Fibroblast of skin of right biceps (primary cell): ENCODE data around the gene MOB2.
"Not testable (repeated sequence)": the region's sequence is repeated elsewhere in the genome, so short reads cannot be mapped to it uniquely, and the experiment has no call there.

Experiments
- DNase-seq: peaks from one replicate; pipeline ENCODE4 v3.0.0-alpha.2; 2013

The MOB2 gene

DNA sequence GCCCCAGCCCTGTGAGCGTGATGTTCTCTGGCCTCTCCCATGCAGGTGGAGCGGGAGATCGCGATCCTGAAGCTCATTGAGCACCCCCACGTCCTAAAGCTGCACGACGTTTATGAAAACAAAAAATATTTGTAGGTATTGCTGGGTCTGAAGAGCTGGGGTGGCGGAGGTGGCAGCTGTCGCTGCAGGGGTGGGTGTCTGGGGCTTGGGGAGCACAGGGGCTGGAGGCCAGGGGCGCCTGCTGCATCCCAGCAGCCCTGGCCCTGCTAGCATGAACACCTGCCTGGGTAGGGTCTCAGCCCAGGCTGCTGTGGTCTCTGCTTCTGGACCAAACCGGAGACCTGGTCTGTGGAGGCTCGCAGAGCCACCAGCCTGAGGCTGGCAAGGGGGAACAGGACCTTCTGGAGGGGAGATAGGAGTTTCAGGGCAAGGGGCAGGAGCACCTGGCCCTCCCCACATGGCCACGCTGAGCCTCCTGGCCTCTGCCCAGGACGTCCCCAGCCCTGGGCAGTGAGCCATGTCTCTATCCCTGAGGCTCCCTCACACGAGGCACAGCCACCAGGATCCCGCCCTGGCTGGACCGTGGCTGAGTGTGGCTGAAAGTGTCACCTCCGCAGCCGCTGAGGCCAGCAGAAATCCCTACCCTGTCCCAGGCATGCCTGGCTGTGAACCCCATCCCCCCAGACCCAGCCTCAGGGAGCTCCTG is 48.2 kb downstream of the MOB2 start:
- DNase-seq = no peak

DNA sequence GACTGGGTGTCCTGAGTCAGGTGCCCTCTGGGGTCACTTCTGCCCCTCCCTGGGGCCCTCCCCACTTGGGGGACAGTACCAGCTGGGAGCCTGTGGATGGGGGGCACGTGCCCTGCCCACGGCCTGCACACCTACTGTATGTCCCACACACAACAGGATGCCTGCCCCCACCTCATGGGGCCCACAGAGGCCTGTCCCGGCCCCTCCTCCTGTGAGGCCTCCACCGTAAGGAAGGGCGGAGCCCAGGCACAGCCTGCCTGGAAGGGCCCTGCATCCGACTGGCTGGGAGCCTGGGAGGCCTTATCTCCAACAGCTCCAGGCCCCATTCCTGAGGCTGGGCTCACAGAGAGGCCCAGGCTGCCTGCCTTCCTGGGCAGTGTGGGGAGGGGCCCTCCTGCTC is 49.1 kb downstream of the MOB2 start:
- DNase-seq = peak; percentile 20

- no peak for DNase-seq
These were observed 50.0 kb downstream of the MOB2 start for GRCh38 chr11:1436468-1437039.

DNA sequence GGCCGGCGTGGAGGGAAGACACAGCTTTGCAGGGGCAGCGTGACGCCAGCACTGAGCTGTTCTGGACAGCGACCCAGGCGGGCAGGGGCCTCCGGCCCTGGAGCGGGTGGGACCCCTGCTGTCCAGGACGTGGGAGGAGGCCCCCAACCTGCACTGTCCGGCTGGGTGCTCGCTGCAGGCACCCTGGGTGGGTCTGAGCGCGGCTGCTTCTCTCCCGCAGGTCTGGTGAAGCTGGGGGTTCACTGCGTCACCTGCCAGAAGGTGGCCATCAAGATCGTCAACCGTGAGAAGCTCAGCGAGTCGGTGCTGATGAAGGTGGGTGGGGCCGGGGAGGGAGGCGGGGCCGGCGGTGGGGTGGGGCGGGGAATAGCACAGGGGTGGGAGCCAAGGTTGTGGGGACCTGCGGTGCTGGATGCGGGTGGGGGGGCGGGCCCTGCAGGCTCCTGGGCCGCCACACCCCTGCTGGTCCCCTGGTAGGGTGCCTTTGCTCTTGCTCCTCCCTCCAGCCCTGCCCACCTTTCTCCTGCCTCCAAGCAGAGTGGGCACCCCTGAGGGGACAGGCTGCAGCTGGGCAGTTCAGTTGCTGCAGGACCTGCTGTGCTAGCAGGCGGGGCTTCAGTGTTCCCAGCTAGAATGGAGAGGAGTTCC is 50.6 kb downstream of the MOB2 start:
- DNase-seq = no peak

- DNase-seq = not testable (repeated sequence)
These were observed 51.1 kb downstream of the MOB2 start for GRCh38 chr11:1435479-1435819.

DNA sequence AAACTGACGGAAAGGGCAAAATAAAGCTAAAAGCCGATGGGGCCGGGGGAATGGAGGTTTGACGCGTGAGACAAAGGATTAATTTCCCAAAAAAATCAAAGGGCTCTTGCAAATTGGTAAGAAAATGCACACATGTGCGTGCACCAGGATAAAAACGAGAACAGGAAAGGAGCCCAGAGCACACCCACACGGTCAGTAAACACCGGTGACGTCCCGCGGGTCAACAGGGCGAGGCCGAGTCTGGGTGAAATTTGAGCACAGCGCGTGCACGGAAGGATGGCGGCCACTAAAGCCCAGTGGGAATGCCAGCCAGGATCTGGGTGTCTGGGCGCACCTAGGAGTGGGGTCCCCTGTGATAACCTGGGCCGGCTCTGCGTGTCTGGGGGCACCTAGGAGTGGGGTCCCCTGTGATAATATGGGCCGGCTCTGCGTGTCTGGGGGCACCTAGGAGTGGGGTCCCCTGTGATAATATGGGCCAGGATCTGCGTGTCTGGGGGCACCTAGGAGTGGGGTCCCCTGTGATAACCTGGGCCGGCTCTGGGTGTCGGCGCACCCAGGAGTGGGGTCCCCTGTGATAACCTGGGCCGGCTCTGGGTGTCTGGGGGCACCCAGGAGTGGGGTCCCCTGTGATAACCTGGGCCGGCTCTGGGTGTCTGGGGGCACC is 52.5 kb downstream of the MOB2 start:
- DNase-seq = no peak

DNA sequence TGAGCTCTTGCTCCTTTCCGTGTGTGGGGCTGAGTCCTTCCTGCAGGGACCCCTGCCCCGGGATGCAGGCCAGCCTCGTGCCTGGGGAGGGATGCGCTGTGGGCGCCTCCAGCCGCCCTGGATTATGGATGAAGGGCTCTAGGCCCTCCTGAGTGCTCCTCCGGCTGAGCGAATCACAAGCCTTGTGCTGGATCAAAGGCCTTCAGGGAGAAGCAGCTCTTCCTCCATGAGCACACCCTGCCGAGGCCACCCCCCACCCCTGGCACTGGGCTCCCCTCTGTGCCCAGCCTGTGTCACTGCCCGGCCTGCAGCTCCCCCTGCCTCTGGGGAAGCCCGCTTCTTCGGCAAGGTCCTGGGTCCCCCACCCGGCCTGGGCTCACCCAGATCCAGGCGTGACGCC is 53.0 kb downstream of the MOB2 start:
- DNase-seq = no peak

DNA sequence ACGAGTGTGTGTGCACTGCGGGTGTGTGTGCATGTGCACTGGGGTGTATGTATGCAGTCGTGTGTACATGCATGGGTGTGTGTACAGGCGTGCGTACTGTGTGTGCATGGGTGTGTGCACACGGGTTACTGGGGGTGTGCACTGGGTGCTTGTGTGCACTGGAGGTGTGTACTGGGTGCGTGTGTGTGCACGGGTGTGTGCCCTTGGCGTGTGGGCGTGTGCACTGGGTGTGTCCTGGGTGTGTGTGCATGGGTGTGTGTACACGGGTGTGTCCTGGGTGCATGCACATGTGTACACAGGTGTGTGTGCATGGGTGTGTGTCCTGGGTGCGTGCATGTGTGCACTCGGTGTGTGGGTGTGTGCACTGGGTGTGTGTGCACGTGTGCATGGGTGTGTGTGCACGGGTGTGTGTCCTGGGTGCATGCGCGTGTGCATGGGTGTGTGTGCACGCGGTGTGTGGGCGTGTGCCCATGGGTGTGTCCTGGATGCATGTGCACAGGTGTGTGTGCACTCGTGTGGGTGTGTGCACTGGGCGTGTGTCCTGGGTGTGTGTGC is 57.7 kb downstream of the MOB2 start:
- no peak for DNase-seq

- DNase-seq = no peak
These were observed 61.1 kb downstream of the MOB2 start for GRCh38 chr11:1425439-1425838.

GRCh38 chr11:1425006-1425405 is 61.6 kb downstream of the MOB2 start:
- no peak for DNase-seq

DNA sequence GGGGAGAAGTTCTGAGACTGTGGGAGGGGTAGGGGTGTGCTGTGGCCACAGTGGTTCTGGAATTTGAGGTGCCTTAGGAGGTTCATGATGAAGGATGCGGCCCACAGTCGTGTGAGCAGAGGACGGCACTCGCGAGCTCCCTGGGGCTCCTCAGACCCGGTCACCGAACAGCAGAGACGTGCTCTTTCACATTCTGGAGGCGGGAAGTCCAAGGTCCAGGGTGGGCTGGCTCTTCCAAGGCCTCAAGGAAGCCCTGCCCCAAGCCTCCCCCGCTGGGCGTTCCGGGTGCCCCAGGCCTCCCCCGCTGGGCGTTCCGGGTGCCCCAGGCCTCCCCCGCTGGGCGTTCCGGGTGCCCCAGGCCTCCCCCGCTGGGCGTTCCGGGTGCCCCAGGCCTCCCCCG is 63.2 kb downstream of the MOB2 start:
- not testable (repeated sequence) for DNase-seq

- no peak for DNase-seq
These were observed 63.6 kb downstream of the MOB2 start for GRCh38 chr11:1422981-1423380.

DNA sequence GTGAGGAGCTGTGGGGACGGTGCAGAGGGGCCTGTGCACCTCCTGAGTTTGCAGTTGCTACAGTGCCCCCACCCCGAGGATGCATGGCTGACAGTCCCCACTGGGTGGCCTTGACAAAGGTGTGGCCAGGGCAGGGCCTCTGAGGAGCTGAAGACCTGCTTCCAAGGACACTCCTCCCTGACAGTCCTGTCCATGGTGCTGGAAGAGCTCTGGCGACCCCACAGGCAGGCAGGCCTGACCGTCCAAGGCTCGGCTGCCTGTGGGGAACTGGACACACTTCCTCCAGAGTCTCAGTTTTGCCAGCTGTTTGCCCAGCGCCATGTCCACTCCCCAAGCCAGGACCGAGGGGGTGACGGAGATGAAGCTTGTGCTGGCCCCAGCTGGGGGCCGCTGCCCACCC is 64.1 kb downstream of the MOB2 start:
- DNase-seq = no peak

DNA sequence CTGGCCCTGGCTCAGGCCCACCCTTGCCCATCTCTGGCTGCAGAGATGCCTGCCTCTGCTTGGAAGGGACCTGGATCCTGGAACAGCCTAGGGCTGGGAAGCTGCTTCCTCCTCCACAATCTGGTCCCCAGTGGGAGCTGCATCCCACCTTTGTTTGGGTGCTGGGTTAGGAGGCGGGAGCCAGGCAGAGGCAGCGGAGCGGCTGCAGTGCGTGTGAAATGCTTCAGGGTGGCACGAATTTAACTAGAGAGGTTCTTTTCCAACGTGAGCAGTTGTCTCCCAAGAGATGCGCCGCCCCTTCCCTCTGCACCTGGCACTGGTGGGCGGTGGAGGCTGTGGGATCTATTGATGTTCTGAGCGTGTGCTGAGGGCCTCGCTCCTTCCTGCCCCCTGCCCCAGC is 65.3 kb downstream of the MOB2 start:
- no peak for DNase-seq

- DNase-seq = no peak
These were observed 66.8 kb downstream of the MOB2 start for GRCh38 chr11:1419811-1420210.
